Progenitor cell of endocrine pancreas (in vitro differentiated cells): Measurements from ENCODE around the gene TTK. TPM values are rescaled to one million over a fixed set of nuclear protein-coding genes. Genes with fewer than 3 reads are reported as not detected.

Source experiments
- DNase-seq: peaks from one replicate; pipeline ENCODE4 v3.0.0; 2021; ENCODE audit warnings: low spot score; ENCODE audit not compliant: unreplicated experiment
- H3K27ac Mint-ChIP-seq: 2 replicates; pipeline ENCODE4 v1.8.0; 2021; ENCODE audit warnings: mild to moderate bottlenecking, moderate library complexity, mixed read lengths
- H3K27me3 Mint-ChIP-seq: 2 replicates; pipeline ENCODE4 v1.8.0; 2021; ENCODE audit warnings: mixed read lengths
- H3K36me3 Mint-ChIP-seq: 2 replicates; pipeline ENCODE4 v1.8.0; 2022; ENCODE audit warnings: mixed read lengths; ENCODE audit not compliant: insufficient read depth
- H3K4me1 Mint-ChIP-seq: 2 replicates; pipeline ENCODE4 v1.8.0; 2021; ENCODE audit warnings: low read depth, mixed read lengths
- H3K4me3 Mint-ChIP-seq: 2 replicates; pipeline ENCODE4 v1.8.0; 2021; ENCODE audit warnings: low read depth, mild to moderate bottlenecking, moderate library complexity, mixed read lengths
- H3K9me3 Mint-ChIP-seq: 2 replicates; pipeline ENCODE4 v1.8.0; 2021; ENCODE audit warnings: low read depth, mixed read lengths
- long read RNA-seq: library from polyadenylated mRNA; unstranded; transcript quantifications from one replicate; pipeline ENCODE4 v2.0.0, GENCODE V29; 2020
- total RNA-seq: library from RNA; stranded (reverse); gene quantifications from 2 replicates; pipeline ENCODE4 v1.2.1, GENCODE V29; 2021
- TF ChIP-seq, protein P1 (sequence below): fragments of 200-600 bp; sonication (generic); IDR thresholded peaks from one replicate; pipeline ENCODE4 v1.5.0; 2021; ENCODE audit warnings: antibody characterized with exemption, mild to moderate bottlenecking; ENCODE audit not compliant: unreplicated experiment

The TTK gene
- 20.6 and 22.1 TPM in 2 replicates for total RNA-seq
- long read RNA-seq, transcript TTK-202 (22 exons, 3,010 nt), result major isoform, 89 of 166 reads
- long read RNA-seq, transcript TTK-208 (22 exons, 3,725 nt), result minor isoform, 29 of 166 reads
- long read RNA-seq, partial matches to known transcripts, result 23 of 166 reads
- long read RNA-seq, other reads (novel, unspliced or antisense), result 25 of 166 reads

DNA sequence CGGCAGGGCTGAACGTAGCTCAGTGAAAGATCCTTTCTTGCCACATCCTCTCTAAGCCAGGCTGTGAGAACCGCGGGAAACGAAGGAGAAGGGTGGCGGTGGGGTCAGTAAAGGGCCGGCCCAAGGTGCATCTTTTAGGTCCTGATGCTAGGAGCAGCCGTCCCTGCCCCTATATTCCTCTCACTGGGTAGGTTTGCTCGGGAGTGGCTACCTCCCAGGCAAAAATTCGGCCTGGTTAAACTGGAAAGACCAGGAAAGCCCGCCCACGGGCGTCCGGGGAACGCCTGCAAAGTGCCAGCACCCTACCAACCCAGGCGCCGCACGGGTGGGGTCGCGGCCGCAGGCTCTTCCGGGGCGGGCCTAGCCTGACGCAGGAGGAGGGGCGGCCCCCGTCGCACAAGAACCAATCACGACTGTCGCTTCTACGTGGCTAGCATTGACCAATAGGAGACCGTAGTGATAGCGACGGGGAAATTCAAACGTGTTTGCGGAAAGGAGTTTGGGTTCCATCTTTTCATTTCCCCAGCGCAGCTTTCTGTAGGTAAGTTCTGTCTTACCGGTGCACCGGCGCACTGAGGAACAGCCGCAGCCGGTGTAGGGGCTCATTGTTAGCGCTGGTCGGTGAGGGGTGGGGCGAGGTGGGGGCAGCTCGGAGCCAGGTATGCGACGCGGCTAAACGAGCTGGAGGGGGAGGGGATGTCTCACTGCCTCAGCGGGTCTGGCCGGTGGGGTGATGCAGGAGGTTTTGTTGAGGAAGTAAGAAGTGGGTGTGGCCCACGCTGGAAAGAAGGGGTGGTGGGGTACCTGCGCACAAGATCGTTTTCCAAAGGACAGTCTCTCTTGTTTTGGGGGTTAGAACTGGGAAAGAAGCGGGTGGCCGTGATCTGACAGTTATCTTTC, at the start of gene TTK:
TTK (plus strand) TSS at position 477 of the 900 bp plus-strand sequence. CDS start 1,195 bp downstream, outside the sequence.
- peak; percentile 86 for DNase-seq
- Mint-ChIP-seq H3K4me3 (peak within 1 kb of the TSS; percentile 84), H3K36me3 (no peaks in the 10 kb centered on the region), H3K4me1 (peaks cover 12% of the 10 kb centered on the region), H3K27me3 (no peaks in the 10 kb centered on the region), H3K27ac (peak within 1 kb of the TSS; percentile 94), H3K9me3 (no peaks in the 10 kb centered on the region)
- TF ChIP-seq, protein P1, sequence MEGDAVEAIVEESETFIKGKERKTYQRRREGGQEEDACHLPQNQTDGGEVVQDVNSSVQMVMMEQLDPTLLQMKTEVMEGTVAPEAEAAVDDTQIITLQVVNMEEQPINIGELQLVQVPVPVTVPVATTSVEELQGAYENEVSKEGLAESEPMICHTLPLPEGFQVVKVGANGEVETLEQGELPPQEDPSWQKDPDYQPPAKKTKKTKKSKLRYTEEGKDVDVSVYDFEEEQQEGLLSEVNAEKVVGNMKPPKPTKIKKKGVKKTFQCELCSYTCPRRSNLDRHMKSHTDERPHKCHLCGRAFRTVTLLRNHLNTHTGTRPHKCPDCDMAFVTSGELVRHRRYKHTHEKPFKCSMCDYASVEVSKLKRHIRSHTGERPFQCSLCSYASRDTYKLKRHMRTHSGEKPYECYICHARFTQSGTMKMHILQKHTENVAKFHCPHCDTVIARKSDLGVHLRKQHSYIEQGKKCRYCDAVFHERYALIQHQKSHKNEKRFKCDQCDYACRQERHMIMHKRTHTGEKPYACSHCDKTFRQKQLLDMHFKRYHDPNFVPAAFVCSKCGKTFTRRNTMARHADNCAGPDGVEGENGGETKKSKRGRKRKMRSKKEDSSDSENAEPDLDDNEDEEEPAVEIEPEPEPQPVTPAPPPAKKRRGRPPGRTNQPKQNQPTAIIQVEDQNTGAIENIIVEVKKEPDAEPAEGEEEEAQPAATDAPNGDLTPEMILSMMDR, result no peak

DNA sequence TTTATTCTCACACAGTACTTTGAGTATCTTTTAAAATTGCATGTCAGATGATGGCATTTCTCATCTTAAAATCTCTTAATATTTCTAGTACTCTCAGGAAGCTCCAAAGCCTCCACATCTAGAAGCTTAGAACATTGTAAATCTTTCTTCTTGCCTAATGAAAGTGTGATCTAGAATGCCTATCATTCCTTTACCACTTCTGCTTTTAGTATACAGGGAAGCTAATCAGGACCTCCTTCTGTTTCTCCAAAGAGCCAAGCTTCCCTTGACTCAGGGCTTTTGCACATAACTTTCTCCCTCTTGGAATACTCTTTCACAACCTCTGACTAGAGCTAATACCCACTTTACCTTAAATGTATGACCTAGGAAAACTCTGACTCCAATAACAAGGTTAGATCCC, 49.6 kb upstream of the TTK start:
- TF ChIP-seq, protein P1, result no peak
- no peaks in the 10 kb centered on the region for H3K27me3 Mint-ChIP-seq
- H3K9me3 Mint-ChIP-seq, result no peaks in the 10 kb centered on the region
- DNase-seq, result no peak
- no peaks in the 10 kb centered on the region for H3K36me3 Mint-ChIP-seq
- no peaks in the 10 kb centered on the region for H3K4me1 Mint-ChIP-seq
- no peak overlapping the region for H3K27ac Mint-ChIP-seq
- no peak overlapping the region for H3K4me3 Mint-ChIP-seq

DNA sequence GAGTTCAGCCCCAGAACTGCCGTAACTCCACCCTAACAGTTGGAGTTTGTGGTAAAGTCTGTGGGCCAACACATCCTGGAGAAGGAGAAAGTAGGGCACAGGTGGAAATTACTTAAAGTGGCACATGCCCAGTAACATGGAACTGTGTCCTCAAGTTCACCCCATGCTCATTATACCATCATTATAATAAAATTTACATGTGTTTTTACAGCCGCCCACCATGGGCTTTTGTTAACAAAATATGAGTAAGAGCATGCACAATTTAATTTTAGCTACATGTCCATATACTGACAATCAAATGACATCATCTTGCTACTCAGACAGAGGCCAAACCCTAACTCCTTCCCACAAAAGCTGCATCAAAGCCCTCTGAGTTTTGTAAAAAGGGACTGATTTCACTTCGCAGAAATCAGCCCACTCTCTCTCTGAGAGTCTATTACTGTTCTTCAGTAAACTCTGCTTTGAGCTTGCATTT, 39.8 kb upstream of the TTK start:
- H3K36me3 Mint-ChIP-seq, result no peaks in the 10 kb centered on the region
- H3K9me3 Mint-ChIP-seq, result peaks cover 23% of the 10 kb centered on the region
- H3K4me1 Mint-ChIP-seq, result no peaks in the 10 kb centered on the region
- no peak overlapping the region for H3K27ac Mint-ChIP-seq
- no peak overlapping the region for H3K4me3 Mint-ChIP-seq
- TF ChIP-seq, protein P1, result no peak
- no peak for DNase-seq
- H3K27me3 Mint-ChIP-seq, result no peaks in the 10 kb centered on the region

DNA sequence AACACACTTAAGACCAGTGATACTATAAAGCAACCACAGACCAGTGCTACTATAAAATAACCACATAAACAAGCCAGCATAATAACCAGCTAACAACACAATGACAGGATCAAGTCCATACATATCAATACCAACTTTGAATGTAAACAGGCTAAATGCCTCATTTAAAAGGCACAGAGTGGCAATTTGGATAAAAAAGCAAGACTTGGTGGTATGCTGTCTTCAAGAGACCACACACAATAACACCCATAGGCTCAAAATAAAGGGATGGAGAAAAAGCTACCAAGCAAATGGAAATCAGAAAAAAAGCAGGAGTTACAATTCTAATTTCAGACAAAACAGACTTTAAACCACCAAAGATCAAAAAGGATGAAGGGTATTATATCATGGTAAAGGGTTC, 37.3 kb upstream of the TTK start:
- Mint-ChIP-seq H3K27ac (no peak overlapping the region), H3K4me3 (no peak overlapping the region), H3K36me3 (no peaks in the 10 kb centered on the region), H3K27me3 (no peaks in the 10 kb centered on the region), H3K9me3 (peaks cover 27% of the 10 kb centered on the region), H3K4me1 (no peaks in the 10 kb centered on the region)
- DNase-seq, result no peak
- TF ChIP-seq, protein P1, result no peak

DNA sequence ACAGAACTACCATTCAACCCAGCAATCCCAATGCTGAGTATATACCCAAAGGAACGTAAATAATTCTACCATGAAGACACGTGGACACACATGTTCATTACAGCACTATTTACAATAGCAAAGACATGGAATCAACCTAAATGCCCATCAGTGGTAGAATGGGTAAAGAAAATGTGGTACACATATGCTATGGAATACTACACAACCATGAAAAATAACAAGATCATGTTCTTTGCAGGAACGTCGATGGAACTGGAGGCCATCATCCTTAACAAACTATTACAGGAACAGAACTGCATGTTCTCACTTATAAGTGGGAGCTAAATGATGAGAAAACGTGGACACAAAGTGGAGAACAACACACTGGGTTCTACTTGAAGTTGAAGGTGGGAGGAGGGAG, 34.7 kb upstream of the TTK start:
- Mint-ChIP-seq H3K4me1 (no peaks in the 10 kb centered on the region), H3K9me3 (peaks cover 27% of the 10 kb centered on the region), H3K27ac (no peak overlapping the region), H3K4me3 (no peak overlapping the region), H3K27me3 (no peaks in the 10 kb centered on the region), H3K36me3 (no peaks in the 10 kb centered on the region)
- DNase-seq, result no peak
- TF ChIP-seq, protein P1, result no peak
